HG02938 (cell line): ENCODE measurements around the gene TCHHL1.

ENCODE experiments used
- ATAC-seq: cut with Tn5 transposase; IDR thresholded peaks from one replicate; pipeline ENCODE4 v1.9.1; 2021; ENCODE audit warnings: mild to moderate bottlenecking, moderate library complexity; ENCODE audit not compliant: unreplicated experiment

TCHHL1 gene

DNA sequence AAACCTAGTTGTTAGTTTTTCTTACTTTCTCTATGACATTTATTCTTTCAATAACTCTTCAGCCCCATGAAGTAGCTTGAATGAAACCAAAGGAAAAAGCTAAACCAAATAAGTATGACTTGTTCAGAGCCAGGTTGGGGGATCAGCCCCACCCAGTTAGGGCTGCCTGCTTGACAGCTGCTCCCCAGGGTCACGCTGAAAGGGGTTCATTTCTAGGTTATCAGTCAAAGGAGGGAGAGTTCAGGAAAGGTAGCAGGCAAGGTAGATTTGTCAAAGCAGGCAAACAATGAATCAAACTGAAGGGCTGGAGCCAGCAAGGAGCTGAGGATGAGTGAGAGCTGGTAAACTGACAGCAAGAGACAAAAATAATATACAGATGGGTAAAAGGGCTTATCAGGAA lies 49.0 kb downstream of the TCHHL1 start:
- ATAC-seq = no peak

DNA sequence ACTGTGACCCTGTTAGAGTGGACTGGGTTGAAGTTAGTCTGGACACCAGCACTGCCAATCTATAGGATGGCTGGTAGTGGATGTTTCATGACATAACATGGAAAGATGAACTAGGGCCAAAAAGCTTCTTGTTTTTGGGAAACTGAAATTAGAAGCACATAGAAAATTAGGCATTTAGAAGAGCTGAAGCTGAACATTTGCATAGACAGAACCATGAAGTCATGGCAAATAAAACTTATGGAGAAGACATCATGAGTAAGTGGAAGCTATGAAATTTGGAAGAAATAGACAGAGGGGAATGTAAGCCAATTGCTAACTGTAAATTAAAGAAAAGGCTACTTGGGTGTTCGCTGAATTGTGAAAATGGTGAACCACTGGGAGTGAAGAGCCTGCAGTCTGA lies 49.4 kb downstream of the TCHHL1 start:
- ATAC-seq = no peak

DNA sequence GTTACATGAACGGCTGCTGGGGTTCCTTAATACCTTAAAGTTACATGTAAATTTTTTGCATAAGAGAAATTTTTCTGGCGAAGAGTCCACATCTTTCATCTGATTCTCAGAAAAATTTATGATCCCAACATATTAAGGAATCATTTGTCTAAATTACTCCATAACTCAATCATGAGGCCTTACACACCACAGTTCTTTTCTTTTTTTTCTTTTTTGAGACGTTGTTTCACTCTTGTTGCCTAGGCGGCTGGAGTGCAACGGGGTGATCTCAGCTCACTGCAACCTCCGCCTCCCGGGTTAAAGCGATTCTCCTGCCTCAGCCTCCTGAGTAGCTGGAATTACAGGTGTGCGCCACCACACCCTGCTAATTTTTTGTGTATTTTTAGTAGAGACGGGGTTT lies 50.0 kb downstream of the TCHHL1 start:
- ATAC-seq = no peak

DNA sequence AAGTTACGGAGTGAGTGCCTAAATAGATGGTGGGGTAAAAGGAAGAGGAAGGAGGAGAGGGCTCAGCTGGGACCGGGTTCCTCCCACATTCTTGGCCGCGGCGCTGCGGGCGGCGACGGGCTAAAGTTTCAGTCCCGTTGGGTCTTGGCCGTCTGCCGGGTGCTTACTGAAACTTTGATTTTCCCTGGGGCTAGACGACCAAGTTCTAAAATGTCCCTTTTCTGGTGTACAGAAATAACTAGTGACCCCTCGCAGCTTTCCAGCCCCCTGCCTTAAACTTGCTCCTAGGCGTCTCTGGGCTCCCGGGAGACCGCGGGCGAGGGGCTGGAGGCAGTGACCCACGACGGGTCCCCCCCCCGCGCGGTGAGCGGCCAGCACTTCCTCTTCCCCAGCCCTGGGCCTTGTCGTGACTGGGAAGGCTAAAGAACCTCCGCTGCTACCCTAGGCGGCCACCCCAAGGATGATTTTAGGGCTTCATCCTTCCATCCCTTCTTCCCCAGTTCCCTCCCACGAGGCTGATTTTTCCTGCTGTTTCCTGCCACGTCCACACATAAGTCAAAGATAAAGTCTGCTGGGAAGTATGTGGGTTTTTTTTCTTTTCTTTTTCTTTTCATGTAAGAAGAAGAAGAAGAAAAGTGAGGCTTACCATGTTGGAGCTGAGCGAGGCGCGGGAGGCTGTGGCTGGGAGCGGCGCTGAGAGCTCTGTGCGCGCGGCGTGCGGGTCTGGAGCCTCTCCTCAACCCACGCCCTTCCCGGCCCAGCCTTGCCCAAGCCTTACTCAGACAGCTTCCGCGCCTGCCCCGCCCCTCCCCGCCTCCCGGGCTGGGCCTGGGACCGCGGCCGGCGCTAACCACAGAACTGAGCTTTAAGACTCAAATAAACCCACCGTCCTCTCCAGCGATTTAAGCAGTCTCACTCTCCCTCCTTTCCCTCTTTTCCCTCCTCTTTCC lies 52.3 kb downstream of the TCHHL1 start, which contains the start of gene S100A11:
S100A11 (minus strand) TSS at position 738 of the 950 bp plus-strand sequence; CDS start at position 649, 89 bp downstream.
- ATAC-seq = peak; percentile 42

DNA sequence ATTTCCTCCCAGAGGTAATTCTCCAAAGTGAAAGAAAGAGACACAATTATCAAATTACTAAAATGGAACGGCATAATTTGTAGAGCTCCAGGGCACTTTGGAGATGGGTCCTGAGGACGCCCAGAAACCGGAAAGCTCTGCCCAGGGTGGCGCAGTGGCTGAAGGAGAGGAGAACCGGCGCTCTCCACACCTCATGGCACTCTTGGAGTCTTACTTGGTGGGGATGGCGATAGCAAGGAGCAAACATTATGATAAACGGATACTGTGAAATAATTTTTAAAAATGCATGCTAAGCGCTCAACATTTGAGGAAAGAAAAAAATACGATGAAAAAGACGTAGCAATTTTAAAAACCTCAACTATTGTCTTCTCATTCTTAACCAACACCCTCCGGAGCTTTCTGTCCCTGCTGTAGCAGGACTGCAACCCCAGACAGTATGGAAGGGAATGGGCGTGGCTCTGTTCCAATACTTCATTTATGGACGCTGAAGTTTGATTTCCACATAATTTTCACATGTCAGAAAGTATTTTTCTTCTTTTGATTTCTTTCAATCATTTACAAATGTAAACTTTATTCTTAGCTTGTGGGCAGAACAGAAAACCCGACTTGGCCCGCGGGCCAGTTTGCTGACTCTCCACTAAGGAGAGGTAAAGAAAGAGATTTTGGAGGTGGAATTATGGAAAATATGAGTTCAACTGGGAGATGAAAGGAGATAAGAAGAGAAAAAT lies 53.2 kb downstream of the TCHHL1 start:
- ATAC-seq = no peak

DNA sequence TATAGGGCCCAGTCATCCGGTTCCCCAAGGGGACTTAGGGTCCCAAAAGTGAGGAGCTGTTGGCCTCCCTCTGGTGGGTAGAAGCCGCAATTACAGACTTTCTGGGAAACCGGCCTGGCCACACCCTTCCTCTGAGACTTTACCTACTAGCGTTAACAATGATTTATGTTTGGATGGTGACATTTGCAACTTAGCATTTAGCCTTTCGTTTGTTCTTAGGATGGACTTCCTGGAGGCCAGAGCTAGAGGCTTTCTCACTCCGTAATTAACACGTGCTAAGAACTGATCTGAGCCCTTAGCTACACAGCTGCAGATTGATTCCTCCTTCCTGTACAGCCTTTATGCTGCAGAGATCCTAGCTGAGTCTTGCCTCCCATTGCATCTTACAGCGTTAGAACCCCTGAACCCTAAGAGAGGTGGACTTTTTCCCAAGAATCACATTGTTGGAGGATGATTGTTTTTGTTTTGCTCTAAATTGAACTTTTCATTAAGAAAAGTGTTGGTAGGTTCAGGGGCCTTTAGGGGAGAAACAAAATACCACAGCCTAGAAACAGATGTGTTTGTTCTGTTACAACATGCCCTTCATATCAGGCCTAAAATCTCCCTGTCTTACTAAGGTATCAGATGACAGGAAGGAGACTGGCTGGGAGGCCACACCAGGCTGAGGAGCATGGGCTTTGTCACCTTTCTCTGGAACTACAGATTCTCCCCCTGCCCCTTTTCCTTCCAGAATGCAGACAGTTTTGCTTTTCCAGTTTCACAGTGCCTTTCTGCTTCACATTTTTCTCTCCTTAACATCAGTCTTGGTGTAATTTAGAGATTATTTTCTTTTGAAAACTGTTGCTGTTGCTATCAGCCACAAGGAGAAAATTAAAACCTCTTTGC lies 54.0 kb downstream of the TCHHL1 start:
- peak; percentile 44 for ATAC-seq

DNA sequence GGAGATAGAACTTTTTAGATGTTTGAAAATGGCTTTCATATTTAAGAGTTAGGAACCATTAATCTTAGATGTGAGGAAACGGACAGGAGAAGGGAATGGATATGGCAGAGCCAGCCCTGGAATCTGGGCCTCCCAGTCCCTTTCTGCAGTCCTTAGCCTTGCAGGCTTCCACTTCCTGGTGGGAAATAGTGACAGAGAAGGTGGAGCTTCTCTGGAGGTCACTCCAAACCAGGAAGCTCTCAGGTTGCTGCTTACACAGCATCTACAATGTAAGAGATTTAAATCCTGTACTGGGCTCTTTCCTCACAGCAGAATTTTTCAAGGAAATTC lies 54.6 kb downstream of the TCHHL1 start:
- ATAC-seq = no peak
